Measurements from ENCODE around the gene SHISA8.
A peak's percentile ranks its signal among the peaks of the same experiment; 100 is the strongest.
"Not testable (repeated sequence)": the region's sequence is repeated elsewhere in the genome, so short reads cannot be mapped to it uniquely, and the experiment has no call there.

The SHISA8 gene
- 0 to 0.67 reads per million in 2 donors for total RNA-seq

- DNase-seq, result peak; percentile 31 to 62 (median 45)
Observed at GRCh38 chr22:41915035-41915785, at the start of gene SHISA8. Gene SHISA8 (minus strand): TSS chr22:41915074. CDS start chr22:41914667, 407 bp downstream.

- no peak for DNase-seq
Observed at GRCh38 chr22:41964112-41964491, 49.2 kb upstream of the SHISA8 start.

- no peak for DNase-seq
Observed at GRCh38 chr22:41963453-41964111, 48.7 kb upstream of the SHISA8 start.

- no peak for DNase-seq
Observed at GRCh38 chr22:41957941-41958556, 43.2 kb upstream of the SHISA8 start.

- no peak for DNase-seq
Observed at GRCh38 chr22:41952713-41953112, 37.8 kb upstream of the SHISA8 start.

- no peak for DNase-seq
Observed at GRCh38 chr22:41951898-41952474, 37.1 kb upstream of the SHISA8 start, which contains the start of gene SMIM45. Gene SMIM45 (plus strand): TSS chr22:41952150.

- DNase-seq, result no peak
Observed at GRCh38 chr22:41949297-41949965, 34.6 kb upstream of the SHISA8 start.

GRCh38 chr22:41948928-41949296 is 34.0 kb upstream of the SHISA8 start:
- DNase-seq, result not testable (repeated sequence)

- no peak for DNase-seq
Observed at GRCh38 chr22:41948142-41948541, 33.3 kb upstream of the SHISA8 start.

- no peak for DNase-seq
Observed at GRCh38 chr22:41947424-41948080, 32.7 kb upstream of the SHISA8 start.

- peak; percentile 71 to 95 (median 84) for DNase-seq
Observed at GRCh38 chr22:41946629-41947423, 32.0 kb upstream of the SHISA8 start, which contains the start of gene CENPM. Gene CENPM (minus strand): TSS chr22:41947152. CDS start chr22:41947076, 76 bp downstream.

GRCh38 chr22:41943661-41944209 is 28.9 kb upstream of the SHISA8 start:
- no peak for DNase-seq

- DNase-seq, result peak; percentile 62 to 89 (median 80)
Observed at GRCh38 chr22:41940832-41941765, 26.2 kb upstream of the SHISA8 start.

- DNase-seq, result peak; percentile 73 to 99 (median 95)
Observed at GRCh38 chr22:41939981-41940831, 25.3 kb upstream of the SHISA8 start.

GRCh38 chr22:41936894-41937169 is 22.0 kb upstream of the SHISA8 start:
- DNase-seq, result no peak

- no peak for DNase-seq
Observed at GRCh38 chr22:41935509-41935908, 20.6 kb upstream of the SHISA8 start.

- DNase-seq, result no peak
Observed at GRCh38 chr22:41935015-41935351, 20.1 kb upstream of the SHISA8 start.

- no peak for DNase-seq
Observed at GRCh38 chr22:41934284-41935014, 19.6 kb upstream of the SHISA8 start.

Measured in T-helper 2 cell (primary cell).